ENCODE measurements around the gene SSU72. TPM values are rescaled to one million over a fixed set of nuclear protein-coding genes. Genes with fewer than 3 reads are reported as not detected.
A peak's percentile ranks its signal among the peaks of the same experiment; 100 is the strongest.

Gene SSU72
- total RNA-seq, 1 experiment from 2014 or later: 193 TPM

DNA sequence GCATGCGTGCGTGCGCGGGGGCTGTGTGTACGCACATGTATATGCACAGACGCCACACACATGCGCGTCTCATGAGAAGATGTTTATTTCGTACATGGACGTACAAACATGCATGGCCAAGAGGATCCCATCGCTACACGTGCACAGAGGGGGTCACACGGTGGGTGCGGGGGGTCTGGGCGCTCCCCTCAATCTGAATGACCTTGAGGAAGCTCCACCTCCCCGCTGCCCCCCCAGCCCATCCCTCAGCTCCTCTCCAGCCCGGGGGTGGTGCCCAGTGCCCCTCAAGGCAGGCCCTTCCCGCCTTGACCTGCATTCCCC, 35.7 kb downstream of the SSU72 start:
- H3K27ac ChIP-seq (ENCODE audit: low read depth, low read length, poor library complexity, severe bottlenecking): peak overlapping the region; percentile 57
- CTCF ChIA-PET: no interaction called here
- peaks cover 21% of the 10 kb centered on the region for H3K36me3 ChIP-seq (ENCODE audit: insufficient read depth, low read length, poor library complexity, severe bottlenecking)
- BruUV-seq (replicated peaks): no TSS peak
- H3K4me3 ChIP-seq (ENCODE audit: low read depth, low read length, poor library complexity, severe bottlenecking): peak overlapping the region; percentile 59
- H3K9me3 ChIP-seq (ENCODE audit: low read depth, low read length, poor library complexity, severe bottlenecking): no peaks in the 10 kb centered on the region
- no peaks in the 10 kb centered on the region for H3K4me1 ChIP-seq (ENCODE audit: insufficient read depth, low read length, poor library complexity, severe bottlenecking)
- POLR2A ChIA-PET (ENCODE audit: low non-redundant PET): interaction anchor here (0.6 kb wide), 1 partner anchor 143 kb away, joined by 3 read pairs; no protein-coding TSS in a partner anchor
- no peak for TF ChIP-seq EZH2 (IDR thresholded peaks at IDR 0.05; ENCODE audit: borderline replicate concordance, low read depth, low read length, poor library complexity, severe bottlenecking)
- TF ChIP-seq, protein P1, sequence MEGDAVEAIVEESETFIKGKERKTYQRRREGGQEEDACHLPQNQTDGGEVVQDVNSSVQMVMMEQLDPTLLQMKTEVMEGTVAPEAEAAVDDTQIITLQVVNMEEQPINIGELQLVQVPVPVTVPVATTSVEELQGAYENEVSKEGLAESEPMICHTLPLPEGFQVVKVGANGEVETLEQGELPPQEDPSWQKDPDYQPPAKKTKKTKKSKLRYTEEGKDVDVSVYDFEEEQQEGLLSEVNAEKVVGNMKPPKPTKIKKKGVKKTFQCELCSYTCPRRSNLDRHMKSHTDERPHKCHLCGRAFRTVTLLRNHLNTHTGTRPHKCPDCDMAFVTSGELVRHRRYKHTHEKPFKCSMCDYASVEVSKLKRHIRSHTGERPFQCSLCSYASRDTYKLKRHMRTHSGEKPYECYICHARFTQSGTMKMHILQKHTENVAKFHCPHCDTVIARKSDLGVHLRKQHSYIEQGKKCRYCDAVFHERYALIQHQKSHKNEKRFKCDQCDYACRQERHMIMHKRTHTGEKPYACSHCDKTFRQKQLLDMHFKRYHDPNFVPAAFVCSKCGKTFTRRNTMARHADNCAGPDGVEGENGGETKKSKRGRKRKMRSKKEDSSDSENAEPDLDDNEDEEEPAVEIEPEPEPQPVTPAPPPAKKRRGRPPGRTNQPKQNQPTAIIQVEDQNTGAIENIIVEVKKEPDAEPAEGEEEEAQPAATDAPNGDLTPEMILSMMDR (conservative IDR thresholded peaks at IDR 0.05; ENCODE audit: low read depth, low read length): no peak
- no peaks in the 10 kb centered on the region for H3K27me3 ChIP-seq (replicated peaks; ENCODE audit: insufficient read depth, low read depth, low read length, poor library complexity)
- no peak for DNase-seq (ENCODE audit: low spot score)
- intact Hi-C loops (cut with micrococcal nuclease; ENCODE audit: unreplicated experiment): no loop called here

DNA sequence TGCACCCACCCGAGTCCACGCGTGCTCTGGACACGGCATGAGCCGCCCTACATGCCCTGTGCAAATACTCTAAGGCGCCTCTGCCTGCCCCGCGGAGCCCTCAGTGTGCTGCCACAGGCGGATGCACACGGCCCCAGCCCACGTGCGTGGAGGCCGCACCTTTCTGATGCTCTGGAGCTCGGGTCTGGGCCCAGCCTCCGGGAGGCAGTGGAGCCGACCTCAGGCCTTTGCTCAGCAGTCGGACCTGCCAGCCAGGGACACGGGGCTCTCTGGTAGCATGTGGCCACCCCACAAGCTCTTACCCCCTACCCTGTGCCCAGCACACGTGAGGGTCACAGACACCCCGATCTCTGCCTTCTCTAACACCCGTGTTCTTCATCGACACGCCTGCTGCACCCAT, 36.3 kb downstream of the SSU72 start:
- H3K27ac ChIP-seq (ENCODE audit: low read depth, low read length, poor library complexity, severe bottlenecking): no peak overlapping the region
- no peaks in the 10 kb centered on the region for H3K27me3 ChIP-seq (replicated peaks; ENCODE audit: insufficient read depth, low read depth, low read length, poor library complexity)
- H3K36me3 ChIP-seq (ENCODE audit: insufficient read depth, low read length, poor library complexity, severe bottlenecking): peaks cover 16% of the 10 kb centered on the region
- BruUV-seq (replicated peaks): no TSS peak
- H3K4me1 ChIP-seq (ENCODE audit: insufficient read depth, low read length, poor library complexity, severe bottlenecking): no peaks in the 10 kb centered on the region
- TF ChIP-seq, protein P1 (conservative IDR thresholded peaks at IDR 0.05; ENCODE audit: low read depth, low read length): no peak
- TF ChIP-seq EZH2 (IDR thresholded peaks at IDR 0.05; ENCODE audit: borderline replicate concordance, low read depth, low read length, poor library complexity, severe bottlenecking): no peak
- no peak overlapping the region for H3K4me3 ChIP-seq (ENCODE audit: low read depth, low read length, poor library complexity, severe bottlenecking)
- H3K9me3 ChIP-seq (ENCODE audit: low read depth, low read length, poor library complexity, severe bottlenecking): no peaks in the 10 kb centered on the region
- CTCF ChIA-PET: no interaction called here
- intact Hi-C loops (cut with micrococcal nuclease; ENCODE audit: unreplicated experiment): no loop called here
- POLR2A ChIA-PET (ENCODE audit: low non-redundant PET): no interaction called here
- DNase-seq (ENCODE audit: low spot score): no peak

DNA sequence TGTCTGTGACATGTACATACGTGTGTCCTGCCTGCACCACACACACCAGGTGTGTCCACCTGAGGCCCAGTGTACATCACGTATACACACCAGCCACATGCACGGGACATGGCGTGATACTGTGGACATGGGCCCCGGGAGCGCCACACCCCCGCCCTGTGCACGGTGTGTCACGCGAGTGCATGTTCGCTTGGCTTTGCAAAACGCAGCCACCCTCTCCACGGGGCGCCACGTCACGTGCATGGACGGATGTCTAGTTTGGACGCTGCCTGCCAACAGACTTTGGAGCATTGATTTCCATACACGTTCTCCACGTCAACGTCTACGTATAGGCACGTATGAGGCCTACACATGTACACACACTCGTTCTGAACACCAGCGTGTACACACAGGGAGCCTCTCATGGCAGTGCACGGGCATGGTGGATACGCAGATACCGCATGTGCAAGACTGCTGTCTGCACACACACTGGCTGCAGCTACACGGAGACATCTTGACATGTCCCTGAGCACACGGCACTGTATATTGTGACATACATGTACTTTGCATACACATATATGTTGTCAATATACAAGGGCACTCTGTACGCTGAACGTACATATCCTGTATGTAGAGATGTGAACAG, 36.9 kb downstream of the SSU72 start:
- peaks cover 16% of the 10 kb centered on the region for H3K36me3 ChIP-seq (ENCODE audit: insufficient read depth, low read length, poor library complexity, severe bottlenecking)
- no peak for TF ChIP-seq EZH2 (IDR thresholded peaks at IDR 0.05; ENCODE audit: borderline replicate concordance, low read depth, low read length, poor library complexity, severe bottlenecking)
- TF ChIP-seq, protein P1 (conservative IDR thresholded peaks at IDR 0.05; ENCODE audit: low read depth, low read length): no peak
- no peak overlapping the region for H3K27ac ChIP-seq (ENCODE audit: low read depth, low read length, poor library complexity, severe bottlenecking)
- H3K27me3 ChIP-seq (replicated peaks; ENCODE audit: insufficient read depth, low read depth, low read length, poor library complexity): no peaks in the 10 kb centered on the region
- H3K9me3 ChIP-seq (ENCODE audit: low read depth, low read length, poor library complexity, severe bottlenecking): no peaks in the 10 kb centered on the region
- BruUV-seq (replicated peaks): no TSS peak
- ChIA-PET POLR2A (ENCODE audit: low non-redundant PET) (no interaction called here), CTCF (no interaction called here)
- H3K4me3 ChIP-seq (ENCODE audit: low read depth, low read length, poor library complexity, severe bottlenecking): no peak overlapping the region
- H3K4me1 ChIP-seq (ENCODE audit: insufficient read depth, low read length, poor library complexity, severe bottlenecking): no peaks in the 10 kb centered on the region
- intact Hi-C loops (cut with micrococcal nuclease; ENCODE audit: unreplicated experiment): no loop called here
- DNase-seq (ENCODE audit: low spot score): no peak
